GM13976 (cell line): Measurements from ENCODE around the gene ABCG8.

Experiments
- DNase-seq: peaks from one replicate; pipeline ENCODE4 v3.0.0; 2012; ENCODE audit warnings: low spot score
- CTCF ChIP-seq: IDR thresholded peaks from 2 replicates; pipeline ENCODE4 v1.5.1; 2012; ENCODE audit warnings: borderline replicate concordance, mild to moderate bottlenecking; ENCODE audit not compliant: insufficient read depth; ENCODE audit errors: extremely low read depth, missing control alignments, control extremely low read depth
- in situ Hi-C: fragments of 300-500 bp; cut with MboI; formaldehyde crosslinking; loops from one replicate; pipeline ENCODE4 v1.12.0; 2022; ENCODE audit warnings: low sequenced_read_pairs, mixed read lengths, inconsistent platforms; ENCODE audit not compliant: unreplicated experiment

Gene ABCG8

GRCh38 chr2:43812006-43812405 lies 26.8 kb upstream of the ABCG8 start:
- in situ Hi-C loops, result no loop called here
- DNase-seq, result no peak
- no peak for TF ChIP-seq CTCF

GRCh38 chr2:43812947-43813346 lies 25.8 kb upstream of the ABCG8 start:
- in situ Hi-C loops, result no loop called here
- DNase-seq, result no peak
- no peak for TF ChIP-seq CTCF

GRCh38 chr2:43814711-43815110 lies 24.1 kb upstream of the ABCG8 start:
- in situ Hi-C loops, result no loop called here
- DNase-seq, result no peak
- no peak for TF ChIP-seq CTCF

GRCh38 chr2:43818761-43819160 lies 20.0 kb upstream of the ABCG8 start:
- no peak for TF ChIP-seq CTCF
- in situ Hi-C loops, result no loop called here
- no peak for DNase-seq

- no peak for DNase-seq
- no peak for TF ChIP-seq CTCF
- in situ Hi-C loops, result no loop called here
Observed at GRCh38 chr2:43819491-43820163, 19.1 kb upstream of the ABCG8 start.

- in situ Hi-C loops, result no loop called here
- no peak for TF ChIP-seq CTCF
- no peak for DNase-seq
Observed at GRCh38 chr2:43822839-43823238, 15.9 kb upstream of the ABCG8 start.

GRCh38 chr2:43823751-43824150 lies 15.0 kb upstream of the ABCG8 start:
- in situ Hi-C loops, result no loop called here
- no peak for TF ChIP-seq CTCF
- DNase-seq, result no peak
